Stimulated activated CD8-positive, alpha-beta memory T cell treated with anti-CD3 and anti-CD28 coated beads, Interleukin-2, amount 100 ng/mL, for 48 hours (primary cell): ENCODE data around the gene DLGAP1.

ENCODE experiments used
- DNase-seq, 2 donors: peaks; one replicate each; pipeline ENCODE4 v3.0.0-alpha.2; 2020; ENCODE audit warnings: low read depth in 2 of 2

Gene DLGAP1

GRCh38 chr18:3867864-3868311 is 587.2 kb downstream of the DLGAP1 start:
- no peak for DNase-seq

GRCh38 chr18:3867236-3867635 is 587.9 kb downstream of the DLGAP1 start:
- DNase-seq, result no peak

GRCh38 chr18:3864669-3865298 is 590.3 kb downstream of the DLGAP1 start:
- no peak for DNase-seq

GRCh38 chr18:3863593-3863992 is 591.5 kb downstream of the DLGAP1 start:
- no peak for DNase-seq

- DNase-seq, result no peak
These were observed 592.1 kb downstream of the DLGAP1 start for GRCh38 chr18:3863006-3863405.

GRCh38 chr18:3861495-3861894 is 593.6 kb downstream of the DLGAP1 start:
- no peak for DNase-seq

- no peak for DNase-seq
These were observed 597.6 kb downstream of the DLGAP1 start for GRCh38 chr18:3857544-3857943.

GRCh38 chr18:3855966-3856365 is 599.1 kb downstream of the DLGAP1 start:
- no peak for DNase-seq

GRCh38 chr18:3852321-3852720 is 602.8 kb downstream of the DLGAP1 start:
- DNase-seq, result no peak

GRCh38 chr18:3851159-3851558 is 603.9 kb downstream of the DLGAP1 start:
- DNase-seq, result no peak

GRCh38 chr18:3848316-3848715 is 606.8 kb downstream of the DLGAP1 start:
- DNase-seq, result no peak

GRCh38 chr18:3845161-3845560 is 609.9 kb downstream of the DLGAP1 start:
- no peak for DNase-seq

- no peak for DNase-seq
These were observed 612.3 kb downstream of the DLGAP1 start for GRCh38 chr18:3842844-3843243.

- DNase-seq, result no peak
These were observed 614.3 kb downstream of the DLGAP1 start for GRCh38 chr18:3840766-3841165.

GRCh38 chr18:3839581-3839981 is 615.5 kb downstream of the DLGAP1 start:
- DNase-seq, result no peak

GRCh38 chr18:3836483-3837335 is 618.4 kb downstream of the DLGAP1 start:
- no peak for DNase-seq

- no peak for DNase-seq
These were observed 623.0 kb downstream of the DLGAP1 start for GRCh38 chr18:3832025-3832638.

- no peak for DNase-seq
These were observed 624.5 kb downstream of the DLGAP1 start for GRCh38 chr18:3830604-3831003.

GRCh38 chr18:3827236-3827845 is 627.8 kb downstream of the DLGAP1 start:
- no peak for DNase-seq

- no peak for DNase-seq
These were observed 629.1 kb downstream of the DLGAP1 start for GRCh38 chr18:3826021-3826420.

GRCh38 chr18:3824101-3824500 is 631.0 kb downstream of the DLGAP1 start:
- DNase-seq, result no peak

GRCh38 chr18:3823073-3823472 is 632.0 kb downstream of the DLGAP1 start:
- no peak for DNase-seq
